CD4-positive, alpha-beta T cell (primary cell): Measurements from ENCODE around the gene PAEP. TPM values are rescaled to one million over a fixed set of nuclear protein-coding genes. Genes with fewer than 3 reads are reported as not detected.

Experiments used
- ATAC-seq: fragments of 200-7000 bp; cut with Tn5 transposase; one replicate; pipeline ENCODE4 v1.10.0; 2022; ENCODE audit warnings: mild to moderate bottlenecking; ENCODE audit not compliant: poor library complexity
- CTCF ChIA-PET: fragments of 350-600 bp; sonication (Branson Sonifier 250); formaldehyde crosslinking; loops from one replicate; lab custom pipeline; 2021; ENCODE audit warnings: antibody characterized with exemption, inconsistent platforms; lab: Charles Lee
- POLR2A ChIA-PET: fragments of 350-600 bp; sonication (Branson Sonifier 250); formaldehyde crosslinking; loops from one replicate; lab custom pipeline; 2021; ENCODE audit warnings: antibody characterized with exemption, inconsistent platforms; lab: Charles Lee
- DNase-seq, 14 experiments: peaks; one replicate each; pipeline ENCODE4 v3.0.0-alpha.2; 2013 to 2020; ENCODE audit warnings: mixed read lengths in 2 of 14
- H3K27ac ChIP-seq, 2 donors: one replicate each; pipeline versions ENCODE4 v1.5.1 to v1.7.0; 2013; ENCODE audit warnings: low read length in 2 of 2, low read depth in 1 of 2, mild to moderate bottlenecking in 1 of 2
- H3K27me3 ChIP-seq, 2 experiments: 1 replicate in 1 of 2; 2 replicates in 1 of 2; pipeline versions ENCODE4 v1.6.1 to v1.7.0; 2013; ENCODE audit warnings: low read length in 2 of 2, control low read depth in 1 of 2, mild to moderate bottlenecking in 1 of 2, moderate library complexity in 1 of 2; ENCODE audit not compliant: insufficient read depth in 2 of 2, control insufficient read depth in 1 of 2
- H3K36me3 ChIP-seq: one replicate; pipeline ENCODE4 v1.6.1; 2013; ENCODE audit warnings: low read length, control low read depth; ENCODE audit not compliant: insufficient read depth
- H3K4me1 ChIP-seq: one replicate; pipeline ENCODE4 v1.6.1; 2013; ENCODE audit warnings: low read length, control low read depth; ENCODE audit not compliant: insufficient read depth
- H3K4me3 ChIP-seq: one replicate; pipeline ENCODE4 v1.5.1; 2013; ENCODE audit warnings: mild to moderate bottlenecking, low read length, moderate library complexity
- H3K9me3 ChIP-seq, 2 experiments: 1 replicate in 1 of 2; 2 replicates in 1 of 2; pipeline versions ENCODE4 v1.6.1 to v1.7.0; 2013; ENCODE audit warnings: low read length in 2 of 2, mild to moderate bottlenecking in 2 of 2, control low read depth in 1 of 2, moderate library complexity in 1 of 2; ENCODE audit not compliant: control insufficient read depth in 1 of 2, insufficient read depth in 1 of 2
- H3K27ac Mint-ChIP-seq: one replicate; pipeline ENCODE4 v1.8.0; 2020; ENCODE audit warnings: mixed read lengths
- H3K27me3 Mint-ChIP-seq: one replicate; pipeline ENCODE4 v1.8.0; 2021; ENCODE audit warnings: mixed read lengths
- H3K36me3 Mint-ChIP-seq: one replicate; pipeline ENCODE4 v1.8.0; 2021; ENCODE audit warnings: low read depth, mixed read lengths
- H3K4me1 Mint-ChIP-seq: one replicate; pipeline ENCODE4 v1.8.0; 2021; ENCODE audit warnings: low read depth, mixed read lengths
- H3K4me3 Mint-ChIP-seq: one replicate; pipeline ENCODE4 v1.8.0; 2020; ENCODE audit warnings: mild to moderate bottlenecking, mixed read lengths
- H3K9me3 Mint-ChIP-seq: one replicate; pipeline ENCODE4 v1.8.0; 2020; ENCODE audit warnings: mixed read lengths
- CTCF ChIP-seq: fragments of 200-600 bp; IDR thresholded peaks from one replicate; pipeline ENCODE4 v1.8.0; 2022; ENCODE audit warnings: antibody characterized with exemption, mild to moderate bottlenecking
- intact Hi-C, 2 experiments: fragments of 100-400 bp; cut with DNase I in 1 of 2; cut with micrococcal nuclease in 1 of 2; formaldehyde crosslinking; loops; one replicate each; pipeline versions ENCODE4 v1.15.1 to v1.9.0; 2023 to 2025; cut with DNase I, micrococcal nuclease
- total RNA-seq, 174 experiments: library from RNA in 2 of 174; stranded (reverse) in 2 of 174; gene quantifications; one replicate each; pipeline ENCODE4 v1.2.3 and lab custom pipeline; 2021 to 2026

Gene PAEP
- total RNA-seq, 2 experiments from 2014 or later = not detected

- intact Hi-C loops = no loop called here
- CTCF ChIA-PET = no interaction called here
- no peak for TF ChIP-seq CTCF
- Mint-ChIP-seq H3K36me3 (no peaks in the 10 kb centered on the region), H3K9me3 (no peaks in the 10 kb centered on the region), H3K4me3 (no peak overlapping the region), H3K27ac (no peak overlapping the region), H3K4me1 (no peaks in the 10 kb centered on the region), H3K27me3 (peaks cover 11% of the 10 kb centered on the region)
- POLR2A ChIA-PET = no interaction called here
- DNase-seq = no peak
- H3K9me3 ChIP-seq = peaks cover 0 to 15% of the 10 kb centered on the region in 2 experiments
- H3K4me1 ChIP-seq = no peaks in the 10 kb centered on the region
- H3K36me3 ChIP-seq = no peaks in the 10 kb centered on the region
- peaks cover 0 to 1% of the 10 kb centered on the region in 2 experiments for H3K27me3 ChIP-seq
- no peak for ATAC-seq
- H3K27ac ChIP-seq = no peak overlapping the region
- H3K4me3 ChIP-seq = no peak overlapping the region
Measured at GRCh38 chr9:135612981-135613910, 51.7 kb downstream of the PAEP start.

GRCh38 chr9:135613946-135614805 is 52.6 kb downstream of the PAEP start:
- no peak for DNase-seq
- Mint-ChIP-seq H3K4me1 (no peaks in the 10 kb centered on the region), H3K4me3 (no peak overlapping the region), H3K36me3 (no peaks in the 10 kb centered on the region), H3K27me3 (peaks cover 19% of the 10 kb centered on the region), H3K27ac (no peak overlapping the region), H3K9me3 (no peaks in the 10 kb centered on the region)
- no peak overlapping the region for H3K4me3 ChIP-seq
- TF ChIP-seq CTCF = no peak
- peaks cover 0 to 15% of the 10 kb centered on the region in 2 experiments for H3K9me3 ChIP-seq
- ChIA-PET POLR2A (no interaction called here), CTCF (no interaction called here)
- H3K27me3 ChIP-seq = peaks cover 0 to 3% of the 10 kb centered on the region in 2 experiments
- intact Hi-C loops = no loop called here
- no peak overlapping the region for H3K27ac ChIP-seq
- no peak for ATAC-seq
- no peaks in the 10 kb centered on the region for H3K36me3 ChIP-seq
- no peaks in the 10 kb centered on the region for H3K4me1 ChIP-seq

GRCh38 chr9:135614821-135615665 is 53.5 kb downstream of the PAEP start:
- no peaks in the 10 kb centered on the region for H3K36me3 Mint-ChIP-seq
- Histone ChIP-seq H3K4me3 (no peak overlapping the region), H3K27me3 (peaks cover 0 to 3% of the 10 kb centered on the region in 2 experiments), H3K4me1 (no peaks in the 10 kb centered on the region), H3K9me3 (peaks cover 0 to 15% of the 10 kb centered on the region in 2 experiments), H3K36me3 (no peaks in the 10 kb centered on the region), H3K27ac (no peak overlapping the region)
- DNase-seq = no peak
- H3K27me3 Mint-ChIP-seq = peaks cover 21% of the 10 kb centered on the region
- TF ChIP-seq CTCF = no peak
- H3K4me1 Mint-ChIP-seq = no peaks in the 10 kb centered on the region
- CTCF ChIA-PET = no interaction called here
- intact Hi-C loops = no loop called here
- H3K4me3 Mint-ChIP-seq = no peak overlapping the region
- H3K27ac Mint-ChIP-seq = no peak overlapping the region
- no peak for ATAC-seq
- H3K9me3 Mint-ChIP-seq = no peaks in the 10 kb centered on the region
- POLR2A ChIA-PET = no interaction called here
